Globus pallidus (tissue), 1 donor: Measurements from ENCODE around the gene AFF1.

ENCODE experiments used
- DNase-seq: peaks from one replicate; pipeline ENCODE4 v3.0.0-alpha.2; 2015; ENCODE audit warnings: low spot score

Gene AFF1

GRCh38 chr4:86921608-86922252, 13.1 kb upstream of the AFF1 start:
- DNase-seq, result no peak

- DNase-seq, result no peak
Measured at GRCh38 chr4:86924811-86925210, 10.0 kb upstream of the AFF1 start.

GRCh38 chr4:86926435-86927086, 8.2 kb upstream of the AFF1 start:
- DNase-seq, result no peak

GRCh38 chr4:86927843-86928395, 6.9 kb upstream of the AFF1 start:
- DNase-seq, result no peak

GRCh38 chr4:86928400-86929255, 6.2 kb upstream of the AFF1 start:
- no peak for DNase-seq

- no peak for DNase-seq
Measured at GRCh38 chr4:86934147-86934770, 552 bp upstream of the AFF1 start.

- DNase-seq, result peak; percentile 34
Measured at GRCh38 chr4:86935566-86935852, 698 bp downstream of the AFF1 start.

GRCh38 chr4:86935853-86936733, 1.3 kb downstream of the AFF1 start:
- no peak for DNase-seq

- DNase-seq, result no peak
Measured at GRCh38 chr4:86938771-86939520, 4.1 kb downstream of the AFF1 start.

- DNase-seq, result no peak
Measured at GRCh38 chr4:86939729-86940575, 5.1 kb downstream of the AFF1 start.

- DNase-seq, result no peak
Measured at GRCh38 chr4:86940920-86941460, 6.2 kb downstream of the AFF1 start.

- DNase-seq, result no peak
Measured at GRCh38 chr4:86942185-86942666, 7.4 kb downstream of the AFF1 start.

- DNase-seq, result no peak
Measured at GRCh38 chr4:86944964-86945781, 10.4 kb downstream of the AFF1 start.

- DNase-seq, result no peak
Measured at GRCh38 chr4:86946868-86947500, 12.2 kb downstream of the AFF1 start.

GRCh38 chr4:86947501-86948120, 12.8 kb downstream of the AFF1 start:
- DNase-seq, result no peak

- DNase-seq, result no peak
Measured at GRCh38 chr4:86948276-86948675, 13.5 kb downstream of the AFF1 start.

GRCh38 chr4:86950831-86951525, 16.2 kb downstream of the AFF1 start:
- no peak for DNase-seq
